GM15510 (cell line): ENCODE results near the gene MSH5.

Experiments used
- POLR2A ChIP-seq: IDR thresholded peaks from 3 replicates; pipeline ENCODE4 v1.6.1; 2011; ENCODE audit warnings: borderline replicate concordance; ENCODE audit not compliant: insufficient read length; ENCODE audit errors: extremely low read depth

The MSH5 gene

GRCh38 chr6:31732029-31732428 lies 7.8 kb upstream of the MSH5 start:
- TF ChIP-seq POLR2A, result no peak

GRCh38 chr6:31733734-31734133 lies 6.1 kb upstream of the MSH5 start:
- TF ChIP-seq POLR2A, result no peak

GRCh38 chr6:31734247-31734820 lies 5.5 kb upstream of the MSH5 start:
- no peak for TF ChIP-seq POLR2A

- TF ChIP-seq POLR2A, result peak; percentile 36
These were observed 4.9 kb upstream of the MSH5 start for GRCh38 chr6:31734821-31735406.

- TF ChIP-seq POLR2A, result peak; percentile 88
These were observed 3.6 kb upstream of the MSH5 start, which contains the start of gene CLIC1 for GRCh38 chr6:31736021-31736767. CLIC1 (minus strand) TSS chr6:31736530; CDS start chr6:31736300, 230 bp downstream.

- no peak for TF ChIP-seq POLR2A
These were observed 3.0 kb upstream of the MSH5 start for GRCh38 chr6:31736768-31737314.

GRCh38 chr6:31737315-31737990 lies 2.4 kb upstream of the MSH5 start:
- no peak for TF ChIP-seq POLR2A

GRCh38 chr6:31737991-31738979 lies 1.5 kb upstream of the MSH5 start:
- peak; percentile 44 for TF ChIP-seq POLR2A

- TF ChIP-seq POLR2A, result no peak
These were observed 805 bp downstream of the MSH5 start for GRCh38 chr6:31740397-31741223.

- no peak for TF ChIP-seq POLR2A
These were observed 2.0 kb downstream of the MSH5 start for GRCh38 chr6:31741815-31742214.

- no peak for TF ChIP-seq POLR2A
These were observed 3.1 kb downstream of the MSH5 start for GRCh38 chr6:31742894-31743293.

GRCh38 chr6:31744422-31744821 lies 4.6 kb downstream of the MSH5 start:
- no peak for TF ChIP-seq POLR2A
